GM18520 (cell line): ENCODE results near the gene ZSWIM9.
"Not testable (repeated sequence)": the region's sequence is repeated elsewhere in the genome, so short reads cannot be mapped to it uniquely, and the experiment has no call there.

Experiments used
- ATAC-seq: cut with Tn5 transposase; IDR thresholded peaks from one replicate; pipeline ENCODE4 v1.9.1; 2021; ENCODE audit not compliant: unreplicated experiment

ZSWIM9 gene

DNA sequence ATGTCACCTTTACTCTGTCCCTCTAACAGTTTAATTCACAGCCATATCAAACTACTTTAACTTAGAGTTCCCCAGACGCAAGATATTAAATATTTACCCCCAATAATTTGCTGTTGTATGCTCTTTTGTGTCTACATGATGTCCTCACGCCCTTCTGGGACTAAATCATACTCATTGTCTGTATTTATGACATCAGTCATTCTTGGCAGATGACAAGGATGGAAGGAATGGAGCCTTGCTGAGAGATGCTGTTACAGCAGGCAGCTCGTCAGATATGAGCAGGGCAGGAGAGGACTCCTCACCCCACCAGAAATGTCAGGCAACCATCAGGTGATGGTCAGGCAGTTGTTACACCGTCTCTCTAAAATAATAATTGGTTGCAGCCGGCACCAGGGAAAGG lies 43.5 kb downstream of the ZSWIM9 start:
- no peak for ATAC-seq

DNA sequence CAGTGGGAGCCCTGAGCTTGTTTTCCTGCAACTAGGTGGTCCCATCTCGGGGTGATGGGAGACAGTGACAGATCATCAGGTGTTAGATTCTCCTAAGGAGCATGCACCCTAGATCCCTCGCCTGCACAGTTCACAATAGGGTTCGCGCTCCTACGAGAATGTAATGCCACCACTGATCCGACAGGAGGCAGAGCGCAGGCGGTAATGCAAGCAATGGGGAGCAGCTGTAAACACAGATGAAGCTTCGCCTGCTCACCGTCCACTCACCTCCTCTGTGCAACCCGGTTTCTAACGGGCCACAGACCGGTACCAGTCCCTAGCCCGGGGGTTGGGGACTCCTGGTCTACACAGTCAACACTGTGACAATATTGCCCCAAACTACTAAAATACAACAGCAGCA lies 46.5 kb downstream of the ZSWIM9 start:
- no peak for ATAC-seq

DNA sequence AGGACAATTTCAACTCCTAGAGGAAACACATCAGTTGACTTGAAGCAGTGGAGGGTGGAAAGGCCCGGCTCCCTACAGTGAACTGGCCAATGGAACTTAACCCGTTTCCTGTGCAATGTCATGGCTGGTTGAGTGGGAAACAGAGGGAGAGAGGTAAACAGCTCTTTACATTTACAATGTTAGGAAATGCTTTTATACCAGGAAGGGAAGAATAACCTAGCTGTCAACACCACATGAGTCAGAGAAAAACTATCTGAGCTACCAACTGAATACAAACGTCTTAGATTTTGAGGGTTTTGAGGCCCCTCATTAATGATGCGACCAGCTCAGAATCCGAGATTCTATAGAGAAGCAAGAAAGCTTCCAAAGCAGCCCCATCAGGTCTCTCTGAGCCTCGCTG lies 48.5 kb downstream of the ZSWIM9 start:
- ATAC-seq: no peak

DNA sequence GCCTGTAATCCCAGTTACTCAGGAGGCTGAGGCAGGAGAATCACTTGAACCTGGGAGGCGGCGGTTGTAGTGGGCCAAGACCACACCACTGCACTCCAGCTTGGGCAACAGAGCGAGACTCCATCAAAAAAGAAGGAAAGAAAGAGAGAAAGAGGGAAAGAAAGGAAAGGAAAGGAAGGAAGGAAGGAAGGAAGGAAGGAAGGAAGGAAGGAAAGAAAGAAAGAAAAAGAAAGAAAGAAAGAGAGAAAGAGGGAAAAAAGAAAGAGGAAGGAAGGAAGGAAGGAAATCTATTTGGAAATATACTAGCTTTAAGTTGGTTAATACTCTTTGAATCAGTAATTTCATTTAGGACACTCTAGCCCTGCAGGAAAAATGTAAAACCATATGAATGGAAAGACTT lies 50.3 kb downstream of the ZSWIM9 start:
- ATAC-seq: not testable (repeated sequence)

DNA sequence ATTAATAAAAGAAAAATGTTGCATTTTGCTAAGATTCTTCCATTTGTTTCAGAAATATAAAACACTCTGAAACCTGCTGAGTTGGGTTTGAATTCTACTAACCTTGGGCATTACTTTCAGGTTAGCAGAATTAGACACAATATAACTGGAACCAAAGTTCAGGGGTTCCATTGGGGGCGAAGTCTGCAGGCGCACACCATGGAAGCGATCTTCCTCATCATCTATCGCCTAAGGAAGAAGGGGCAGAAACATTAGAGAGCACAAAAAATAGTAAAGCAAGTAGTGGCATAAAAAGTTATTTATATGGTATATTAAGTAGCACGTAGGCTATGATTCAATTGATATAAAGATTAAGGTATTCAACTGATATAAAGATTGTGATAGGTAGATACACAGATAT lies 51.1 kb downstream of the ZSWIM9 start:
- no peak for ATAC-seq

DNA sequence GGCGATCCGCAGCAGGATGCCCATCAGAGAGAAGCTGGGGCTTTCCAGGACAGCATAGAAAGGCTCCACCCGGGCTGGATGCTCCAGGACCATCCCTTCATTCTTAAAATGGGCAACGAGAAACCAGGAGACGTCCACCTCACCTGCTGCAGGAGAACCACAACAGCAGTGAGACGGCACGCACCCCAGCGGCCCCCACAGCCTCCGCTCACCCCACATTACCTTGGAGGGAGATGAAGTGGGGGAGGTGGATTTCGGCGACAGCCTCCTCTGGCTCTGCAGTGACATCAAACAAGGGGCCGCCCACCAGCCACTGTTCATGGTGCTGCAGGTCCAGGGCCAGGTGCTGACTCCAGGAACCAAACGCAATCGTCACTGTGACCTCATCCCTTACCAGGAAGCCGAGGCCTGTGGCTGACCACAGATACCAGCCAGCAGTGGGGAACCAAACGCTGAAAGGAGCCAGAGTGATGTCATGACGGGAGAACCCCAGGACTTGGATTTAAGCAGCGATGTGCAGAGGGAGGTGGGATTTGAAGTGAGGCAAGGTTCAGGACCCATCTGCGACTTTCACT lies 60.2 kb downstream of the ZSWIM9 start:
- ATAC-seq: no peak

DNA sequence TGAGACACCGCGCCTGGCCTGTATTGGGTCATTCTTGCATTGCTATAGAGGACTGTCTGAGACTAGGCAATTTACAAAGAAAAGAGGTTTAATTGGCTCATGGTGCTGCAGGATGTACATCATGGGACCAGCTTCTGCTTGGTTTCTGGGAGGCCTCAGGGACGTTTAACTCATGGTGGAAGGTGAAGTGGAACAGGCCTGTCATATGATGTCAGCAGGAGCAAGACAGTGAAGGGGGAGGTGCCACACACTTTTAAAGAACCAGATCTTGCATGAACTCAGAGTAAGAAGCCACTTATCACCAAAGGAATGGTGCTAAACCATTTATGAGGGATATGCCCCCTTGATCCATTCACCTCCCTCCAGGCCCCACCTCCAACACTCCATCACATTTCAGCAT lies 66.6 kb downstream of the ZSWIM9 start:
- ATAC-seq: no peak

DNA sequence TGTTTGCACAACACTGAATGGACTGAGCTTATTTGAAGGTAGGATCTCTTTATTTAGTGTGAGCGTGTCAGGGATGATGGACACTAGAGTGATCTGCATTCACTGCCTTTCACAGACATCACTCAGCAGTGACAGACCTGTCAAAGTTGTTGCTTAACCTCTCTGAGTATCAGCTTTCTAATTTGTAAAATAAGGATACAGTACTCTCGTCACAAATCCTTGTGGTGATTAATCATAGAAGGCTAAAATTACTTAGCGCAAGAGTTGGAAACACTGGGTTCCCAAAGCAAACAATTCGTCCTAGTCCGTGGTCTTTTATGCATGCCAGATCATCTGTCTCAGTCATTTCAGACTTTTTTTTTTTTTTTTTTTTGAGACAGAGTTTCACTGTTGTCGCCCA lies 68.6 kb downstream of the ZSWIM9 start:
- ATAC-seq: no peak

DNA sequence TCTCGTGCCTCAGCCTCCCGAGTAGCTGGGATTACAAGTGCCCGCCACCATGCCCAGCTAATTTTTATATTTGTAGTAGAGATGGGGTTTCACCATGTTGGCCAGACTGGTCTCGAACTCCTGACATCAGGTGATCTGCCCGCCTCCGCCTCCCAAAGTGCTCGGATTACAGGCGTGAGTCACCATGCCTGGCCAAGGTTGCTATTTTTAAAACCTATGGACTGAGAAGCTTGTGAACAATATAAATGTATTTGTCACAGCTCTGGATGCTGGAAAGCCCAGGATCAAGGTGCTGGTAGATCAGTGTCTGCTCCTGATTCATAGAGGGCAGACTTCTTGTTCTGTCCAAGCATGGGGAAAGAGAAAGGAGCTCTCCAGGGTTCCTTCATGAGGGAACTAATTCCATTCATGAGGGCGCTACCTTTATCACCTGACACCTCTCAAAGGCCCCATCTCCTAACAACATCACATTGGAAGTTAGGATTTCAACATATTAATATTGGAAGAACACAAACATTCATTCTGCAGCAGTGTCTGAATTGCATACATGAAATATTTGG lies 69.2 kb downstream of the ZSWIM9 start:
- no peak for ATAC-seq

DNA sequence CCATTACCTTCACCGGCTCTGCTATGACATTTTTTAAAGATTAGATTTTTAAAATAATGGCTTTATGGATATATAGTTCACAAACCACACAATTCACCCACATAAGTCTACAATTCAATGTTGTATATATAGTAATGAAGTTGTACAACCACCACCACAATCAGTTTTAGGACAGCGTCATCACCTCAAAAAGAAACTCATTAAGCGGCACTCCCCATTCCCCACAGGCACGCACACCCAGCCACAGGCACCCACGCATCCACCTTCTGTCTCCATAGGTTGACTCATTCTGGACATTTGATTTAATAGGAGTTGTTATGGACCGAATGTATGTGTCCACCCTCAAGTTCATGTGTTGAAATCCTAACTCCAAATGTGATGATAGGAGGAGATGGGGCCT lies 71.3 kb downstream of the ZSWIM9 start:
- ATAC-seq: not testable (repeated sequence)

DNA sequence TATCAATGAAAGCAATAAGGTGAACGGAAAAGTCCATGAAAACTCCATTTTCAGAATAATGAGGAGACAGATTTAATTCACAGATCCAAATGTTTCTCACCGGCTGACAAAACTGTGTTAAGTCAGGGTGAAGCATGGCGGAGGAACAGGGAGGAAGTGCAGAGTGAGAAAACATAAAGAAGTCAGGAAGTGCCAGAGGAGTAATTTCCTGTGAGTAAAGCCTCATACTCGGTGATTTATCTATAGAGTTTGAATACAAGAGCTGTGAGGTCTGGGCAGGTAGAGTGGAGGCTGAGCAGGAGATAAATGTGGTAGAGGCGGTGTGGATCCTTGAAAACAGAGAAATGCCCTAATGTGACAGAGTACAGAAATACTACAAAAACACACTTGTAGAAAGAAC lies 73.8 kb downstream of the ZSWIM9 start:
- ATAC-seq: no peak

DNA sequence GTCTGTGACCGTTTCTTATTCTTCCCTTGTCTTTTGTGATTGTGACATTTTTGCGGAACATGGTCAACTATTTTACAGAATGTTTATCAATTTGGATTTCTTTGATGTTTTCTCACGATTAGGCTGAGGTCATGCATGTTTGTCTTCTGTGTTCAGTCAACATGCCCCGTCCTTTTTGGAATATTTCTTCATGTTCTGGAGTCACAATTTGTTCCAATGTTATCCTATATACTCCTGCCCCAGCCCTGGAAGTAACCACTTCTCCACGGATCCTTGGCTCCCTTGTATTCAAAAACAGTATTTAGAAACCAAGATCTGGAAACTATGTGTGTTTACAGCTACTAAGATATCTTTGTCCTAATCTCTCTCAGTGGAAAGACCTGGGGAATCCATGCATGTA lies 75.6 kb downstream of the ZSWIM9 start:
- ATAC-seq: no peak

DNA sequence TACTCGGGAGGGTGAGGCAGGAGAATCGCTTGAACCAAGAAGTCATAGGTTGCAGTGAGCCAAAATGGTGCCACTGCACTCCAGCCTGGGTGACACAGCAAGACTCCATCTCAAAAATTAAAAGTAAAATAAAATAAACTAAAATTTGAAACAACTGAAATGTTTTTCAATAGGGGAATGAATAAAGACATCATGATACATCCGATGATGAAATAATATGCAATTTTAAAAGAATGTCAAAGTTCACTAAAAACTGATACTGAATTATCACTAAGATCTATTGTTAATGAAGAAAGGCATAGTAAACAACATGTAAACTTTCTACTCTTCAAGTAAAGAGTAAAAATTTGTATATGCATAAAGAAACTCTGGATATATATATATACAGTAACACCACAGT lies 76.7 kb downstream of the ZSWIM9 start:
- ATAC-seq: no peak
